HepG2 (cell line): Measurements from ENCODE around the gene AMIGO2. TPM values are rescaled to one million over a fixed set of nuclear protein-coding genes. Genes with fewer than 3 reads are reported as not detected.

ENCODE experiments used
- ATAC-seq: fragments of 200-7000 bp; cut with Tn5 transposase; 3 replicates; pipeline ENCODE4 v1.9.1; 2020; ENCODE audit warnings: mild to moderate bottlenecking, moderate library complexity
- BruUV-seq: library from RNA; stranded (reverse); fragments of 400-500 nt; replicated peaks from 2 replicates; lab custom pipeline; 2021; lab: Mats Ljungman, UMichigan
- CTCF ChIA-PET: fragments of 300-600 bp; formaldehyde crosslinking; extraction: SDS; loops from one replicate; lab custom pipeline; 2021; ENCODE audit warnings: low total read pairs, inconsistent platforms, low intra/inter-chr PET ratio; lab: Yijun Ruan, JAX
- POLR2A ChIA-PET: fragments of 350-600 bp; sonication (Branson Sonifier 250); formaldehyde crosslinking; loops from one replicate; lab custom pipeline; 2020; ENCODE audit warnings: antibody characterized with exemption, inconsistent platforms; lab: Yijun Ruan, JAX
- DNase-seq: peaks from one replicate; pipeline ENCODE4 v3.0.0-alpha.2; 2015; ENCODE audit warnings: low spot score
- FAIRE-seq: peaks from 3 replicates; lab custom pipeline; 2011; peaks lifted over from hg19 to GRCh38; lab: Jason Lieb, UNC
- H2AFZ ChIP-seq: one replicate; pipeline ENCODE4 v1.6.1; 2011; ENCODE audit warnings: low read length, inconsistent platforms
- H3K27ac ChIP-seq: fragments of 300-600 bp; 3 replicates; pipeline ENCODE4 v1.8.0; 2011; ENCODE audit warnings: mixed run types, mild to moderate bottlenecking, mixed read lengths, low read length, inconsistent platforms; ENCODE audit not compliant: insufficient read depth; ENCODE audit errors: extremely low read length
- H3K27me3 ChIP-seq, 2 experiments: fragments of 200-600 bp in 1 of 2; 2 replicates in 1 of 2; 3 replicates in 1 of 2; pipeline versions ENCODE4 v1.6.0 to v1.8.0; 2011; ENCODE audit warnings: low read length in 2 of 2, mild to moderate bottlenecking in 2 of 2, moderate library complexity in 2 of 2, inconsistent platforms in 1 of 2; ENCODE audit not compliant: insufficient read depth in 2 of 2, control insufficient read depth in 1 of 2
- H3K36me3 ChIP-seq, 2 experiments: fragments of 200-600 bp in 1 of 2; replicated peaks in 1 of 2; 2 replicates in 1 of 2; 3 replicates in 1 of 2; pipeline versions ENCODE4 v1.5.1 to v1.8.0; 2011; ENCODE audit warnings: low read length in 2 of 2, inconsistent platforms in 1 of 2; ENCODE audit not compliant: insufficient read depth in 2 of 2, control insufficient read depth in 1 of 2
- H3K4me1 ChIP-seq: 2 replicates; pipeline ENCODE4 v1.5.1; 2012; ENCODE audit warnings: low read length, inconsistent platforms; ENCODE audit not compliant: insufficient read depth
- H3K4me2 ChIP-seq: 2 replicates; pipeline ENCODE4 v1.6.0; 2011; ENCODE audit warnings: low read depth, low read length, inconsistent platforms
- H3K4me3 ChIP-seq, 3 experiments: fragments of 200-600 bp in 1 of 3; sonication (generic), shearing (Covaris generic) in 1 of 3; replicated peaks in 1 of 3; 2 replicates each; pipeline ENCODE4 v1.5.1; 2011 to 2016; ENCODE audit warnings: low read length in 3 of 3, inconsistent platforms in 2 of 3, low read depth in 2 of 3, mild to moderate bottlenecking in 2 of 3, control low read depth in 1 of 3, mixed read lengths in 1 of 3; ENCODE audit not compliant: insufficient read depth in 1 of 3
- H3K79me2 ChIP-seq: one replicate; pipeline ENCODE4 v1.6.1; 2011; ENCODE audit warnings: low read length, inconsistent platforms; ENCODE audit not compliant: insufficient read depth
- H3K9ac ChIP-seq: 2 replicates; pipeline ENCODE4 v1.6.0; 2011; ENCODE audit warnings: mild to moderate bottlenecking, low read depth, low read length, inconsistent platforms; ENCODE audit not compliant: insufficient read depth
- H3K9me3 ChIP-seq: 2 replicates; pipeline ENCODE4 v1.5.1; 2012; ENCODE audit warnings: mild to moderate bottlenecking, low read length
- H4K20me1 ChIP-seq: 2 replicates; pipeline ENCODE4 v1.6.0; 2011; ENCODE audit warnings: inconsistent platforms, mild to moderate bottlenecking, low read length, moderate library complexity; ENCODE audit not compliant: insufficient read depth
- E2F1 ChIP-seq: sonication (generic); formaldehyde crosslinking; IDR thresholded peaks from 2 replicates; pipeline ENCODE4 v1.5.0; 2020; ENCODE audit warnings: missing genetic modification reagents
- E2F5 ChIP-seq: sonication (generic); formaldehyde crosslinking; conservative IDR thresholded peaks from 2 replicates; pipeline ENCODE4 v1.4.0; 2020; ENCODE audit warnings: missing genetic modification reagents
- FOXP1 ChIP-seq, 2 experiments: fragments of 450-650 bp in 1 of 2; IDR thresholded peaks; 2 replicates each; pipeline ENCODE4 v1.6.1; 2017 to 2018; ENCODE audit warnings: antibody characterized with exemption in 1 of 2
- HOMEZ ChIP-seq: IDR thresholded peaks from 2 replicates; pipeline ENCODE4 v1.6.1; 2016; ENCODE audit warnings: low read depth
- IRX3 ChIP-seq: sonication (generic); formaldehyde crosslinking; IDR thresholded peaks from 2 replicates; pipeline ENCODE4 v1.8.1; 2023; ENCODE audit warnings: mild to moderate bottlenecking, low read depth, missing genetic modification reagents, borderline replicate concordance
- JDP2 ChIP-seq: sonication (generic); formaldehyde crosslinking; IDR thresholded peaks from 2 replicates; pipeline ENCODE4 v1.8.1; 2022; ENCODE audit warnings: missing genetic modification reagents, borderline replicate concordance
- KDM3A ChIP-seq: IDR thresholded peaks from 2 replicates; pipeline ENCODE4 v1.6.1; 2018; ENCODE audit warnings: low read depth, missing compliant biosample characterization
- MIXL1 ChIP-seq: IDR thresholded peaks from 2 replicates; pipeline ENCODE4 v1.6.1; 2016
- MTF1 ChIP-seq: sonication (generic); formaldehyde crosslinking; IDR thresholded peaks from 2 replicates; pipeline ENCODE4 v1.5.0; 2020; ENCODE audit warnings: missing genetic modification reagents
- MYC ChIP-seq: sonication (generic); formaldehyde crosslinking; IDR thresholded peaks from 2 replicates; pipeline ENCODE4 v1.9.0; 2021; ENCODE audit warnings: missing genetic modification reagents, borderline replicate concordance
- PCBP1 ChIP-seq: fragments of 200-400 bp; formaldehyde crosslinking; IDR thresholded peaks from 2 replicates; pipeline ENCODE4 v1.6.1; 2017; ENCODE audit warnings: mild to moderate bottlenecking, low read depth, low read length, borderline replicate concordance
- PRPF4 ChIP-seq: fragments of 200-400 bp; formaldehyde crosslinking; IDR thresholded peaks from 2 replicates; pipeline ENCODE4 v1.6.1; 2016; ENCODE audit warnings: low read length, low read depth; ENCODE audit not compliant: poor library complexity, severe bottlenecking
- RAD21 ChIP-seq: fragments of 450-650 bp; formaldehyde crosslinking; IDR thresholded peaks from 2 replicates; pipeline ENCODE4 v1.5.0; 2020; ENCODE audit warnings: mild to moderate bottlenecking
- SOX5 ChIP-seq: IDR thresholded peaks from 2 replicates; pipeline ENCODE4 v1.6.1; 2016; ENCODE audit warnings: borderline replicate concordance
- TP53 ChIP-seq: sonication (generic); formaldehyde crosslinking; conservative IDR thresholded peaks from 2 replicates; pipeline ENCODE4 v1.4.0; 2020; ENCODE audit warnings: missing genetic modification reagents
- ZFP36 ChIP-seq: fragments of 150-350 bp; IDR thresholded peaks from 2 replicates; pipeline ENCODE4 v1.6.1; 2018; ENCODE audit warnings: borderline replicate concordance, low read length, low read depth; ENCODE audit not compliant: partially characterized antibody
- ZNF563 ChIP-seq: sonication (generic); formaldehyde crosslinking; IDR thresholded peaks from 2 replicates; pipeline ENCODE4 v1.8.0; 2022; ENCODE audit warnings: mild to moderate bottlenecking, moderate library complexity, missing genetic modification reagents
- ZSCAN12 ChIP-seq: sonication (generic); formaldehyde crosslinking; IDR thresholded peaks from 2 replicates; pipeline ENCODE4 v1.9.0; 2021; ENCODE audit warnings: mild to moderate bottlenecking, missing genetic modification reagents
- WGBS: methylation state at CpG from one replicate; pipeline ENCODE4 v1.1.6; 2017; ENCODE audit warnings: low lambda C conversion rate; 5-methylcytosine and 5-hydroxymethylcytosine counted together
- in situ Hi-C: cut with HindIII; loops from 2 replicates; pipeline ENCODE4 v1.10.0; 2017; ENCODE audit warnings: low pct_unique_long_range_greater_than_20kb; ENCODE audit not compliant: extremely low pct_ligation_motif_present
- intact Hi-C: fragments of 100-400 bp; cut with micrococcal nuclease; formaldehyde crosslinking; loops from one replicate; pipeline ENCODE4 v1.10.0; 2022; ENCODE audit not compliant: unreplicated experiment
- polyA plus RNA-seq, 8 experiments: library from polyadenylated mRNA; depleted of rRNA in 3 of 8; stranded (reverse) in 7 of 8; unstranded in 1 of 8; fragments of >200 nt; fragmentation: Illumina TruSeq in 4 of 8; extraction: Trizol in 4 of 8; gene quantifications; 2 replicates each; pipeline versions ENCODE4 v1.2.1 to v1.2.3, GENCODE V29; 2011 to 2016; ENCODE audit warnings: low read depth in 4 of 8, missing spikeins in 1 of 8, mixed read lengths in 1 of 8; ENCODE audit not compliant: insufficient read depth in 1 of 8
- total RNA-seq, 5 experiments: library from RNA; depleted of rRNA; stranded (reverse); fragments of >200 nt; fragmentation: Illumina TruSeq; extraction: Trizol; gene quantifications; 2 replicates each; pipeline ENCODE4 v1.2.3, GENCODE V29; 2016; ENCODE audit warnings: low read depth in 1 of 5
- TF ChIP-seq, protein P1 (sequence below): sonication (generic); formaldehyde crosslinking; IDR thresholded peaks from 2 replicates; pipeline ENCODE4 v1.8.0; 2022; ENCODE audit warnings: mild to moderate bottlenecking, missing genetic modification reagents; ENCODE audit not compliant: insufficient replicate concordance

Gene AMIGO2
- total and polyA plus RNA-seq, 2 of the 13 experiments (the other 11 are each of a cell fraction or from before 2014, with no cell fraction given): not detected

DNA sequence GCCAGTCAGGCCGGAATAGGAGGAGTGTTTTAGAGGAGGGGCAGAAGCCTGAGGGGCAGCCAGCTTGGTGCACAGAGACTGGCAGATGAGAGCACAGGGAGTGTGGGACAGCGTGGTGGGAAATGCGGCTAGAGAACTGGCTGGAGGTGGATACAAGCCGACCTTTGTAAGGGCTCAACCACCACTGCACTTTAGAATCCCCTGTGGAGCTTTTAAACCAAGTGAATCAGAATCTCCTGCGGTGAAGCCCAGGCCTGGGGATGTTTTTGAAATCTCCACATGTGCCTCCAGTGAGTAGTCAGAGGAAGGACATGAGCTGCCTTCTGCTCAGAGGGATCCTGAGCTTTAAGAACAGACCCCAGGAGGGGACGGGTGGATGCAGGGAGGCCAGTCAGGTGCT lies 11.2 kb downstream of the AMIGO2 start:
- no peak for ATAC-seq
- 11% methylated on average over 6 of the region's 6 CpGs for WGBS
- Histone ChIP-seq H2AFZ (no peak overlapping the region), H3K27ac (no peak overlapping the region), H3K4me3 (no peak overlapping the region), H3K9me3 (no peaks in the 10 kb centered on the region), H4K20me1 (no peaks in the 10 kb centered on the region), H3K79me2 (no peaks in the 10 kb centered on the region), H3K4me2 (no peak overlapping the region), H3K27me3 (no peaks in the 10 kb centered on the region), H3K9ac (no peak overlapping the region), H3K4me1 (no peaks in the 10 kb centered on the region), H3K36me3 (no peaks in the 10 kb centered on the region)
- CTCF ChIA-PET: no interaction called here
- TF ChIP-seq IRX3: no peak
- no peak for TF ChIP-seq E2F5 (CRISPR knock-in tag)
- TF ChIP-seq MYC (CRISPR knock-in tag): no peak
- no peak for TF ChIP-seq MTF1 (CRISPR knock-in tag)
- TF ChIP-seq SOX5: no peak
- TF ChIP-seq TP53 (CRISPR knock-in tag): no peak
- no peak for TF ChIP-seq E2F1 (CRISPR knock-in tag)
- TF ChIP-seq KDM3A (CRISPR knock-in tag): no peak
- no peak for TF ChIP-seq PCBP1
- no peak for TF ChIP-seq RAD21 (CRISPR knock-in tag)
- TF ChIP-seq ZFP36: no peak
- TF ChIP-seq JDP2: no peak
- TF ChIP-seq FOXP1 (IDR thresholded peaks at IDR 0.05): no peak
- TF ChIP-seq FOXP1 (CRISPR knock-in tag; IDR thresholded peaks at IDR 0.05): no peak
- TF ChIP-seq, protein P1, sequence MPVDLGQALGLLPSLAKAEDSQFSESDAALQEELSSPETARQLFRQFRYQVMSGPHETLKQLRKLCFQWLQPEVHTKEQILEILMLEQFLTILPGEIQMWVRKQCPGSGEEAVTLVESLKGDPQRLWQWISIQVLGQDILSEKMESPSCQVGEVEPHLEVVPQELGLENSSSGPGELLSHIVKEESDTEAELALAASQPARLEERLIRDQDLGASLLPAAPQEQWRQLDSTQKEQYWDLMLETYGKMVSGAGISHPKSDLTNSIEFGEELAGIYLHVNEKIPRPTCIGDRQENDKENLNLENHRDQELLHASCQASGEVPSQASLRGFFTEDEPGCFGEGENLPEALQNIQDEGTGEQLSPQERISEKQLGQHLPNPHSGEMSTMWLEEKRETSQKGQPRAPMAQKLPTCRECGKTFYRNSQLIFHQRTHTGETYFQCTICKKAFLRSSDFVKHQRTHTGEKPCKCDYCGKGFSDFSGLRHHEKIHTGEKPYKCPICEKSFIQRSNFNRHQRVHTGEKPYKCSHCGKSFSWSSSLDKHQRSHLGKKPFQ (CRISPR knock-in tag): no peak
- no peak for TF ChIP-seq HOMEZ (CRISPR knock-in tag)
- no peak for TF ChIP-seq ZNF563 (CRISPR knock-in tag)
- TF ChIP-seq PRPF4: no peak
- no peak for TF ChIP-seq ZSCAN12 (CRISPR knock-in tag)
- TF ChIP-seq MIXL1 (CRISPR knock-in tag): no peak
- no peak for FAIRE-seq
- intact Hi-C loops (no loop called here), in situ Hi-C loops (no loop called here)
- no TSS peak for BruUV-seq
- POLR2A ChIA-PET: no interaction called here
- no peak for DNase-seq
